NCI-H510A treated with DMSO at 0.1 percent for 48 hours (cell line): ENCODE data around the gene PTPRF.

ENCODE experiments used
- DNase-seq: peaks from one replicate; lab custom pipeline; 2025; lab: John Stamatoyannopoulos, UW

The PTPRF gene

DNA sequence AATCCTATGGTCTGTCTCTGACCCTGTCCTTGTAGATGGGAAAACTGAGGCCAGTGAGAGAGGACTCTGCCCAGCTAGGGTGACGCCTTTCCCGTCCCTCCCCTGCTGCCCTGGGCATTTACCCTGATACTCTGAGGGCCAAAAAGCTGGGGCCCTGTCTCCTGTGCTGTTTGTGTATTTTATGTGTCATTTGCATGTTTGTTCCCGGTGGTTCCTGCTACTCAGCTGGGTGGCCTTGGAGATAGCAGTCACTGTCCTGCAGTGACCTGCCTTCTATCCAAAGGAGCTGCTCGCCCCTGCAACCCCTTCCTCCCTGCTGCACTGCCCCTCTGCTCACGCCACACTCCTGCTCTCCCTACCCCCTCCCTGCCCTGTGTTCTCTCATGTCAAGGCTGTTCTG is 78.1 kb downstream of the PTPRF start:
- DNase-seq = no peak

DNA sequence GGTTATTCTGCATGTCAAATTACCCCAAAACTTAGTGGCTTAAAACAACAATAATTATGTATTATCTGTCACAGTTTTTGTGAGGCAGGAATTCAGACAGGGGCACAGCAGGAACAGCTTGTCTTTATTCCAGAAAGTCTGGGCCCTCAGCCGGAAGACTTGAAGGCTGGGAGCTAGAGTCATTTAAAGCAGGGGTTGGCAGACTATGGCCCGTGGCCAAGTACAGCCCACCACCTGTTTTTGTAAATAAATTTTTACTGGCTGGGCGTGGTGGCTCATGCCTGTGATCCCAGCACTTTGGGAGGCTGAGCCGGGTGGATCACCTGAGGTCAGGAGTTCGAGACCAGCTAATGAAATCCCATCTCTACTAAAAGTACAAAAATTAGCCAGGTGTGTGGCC is 79.7 kb downstream of the PTPRF start:
- no peak for DNase-seq

DNA sequence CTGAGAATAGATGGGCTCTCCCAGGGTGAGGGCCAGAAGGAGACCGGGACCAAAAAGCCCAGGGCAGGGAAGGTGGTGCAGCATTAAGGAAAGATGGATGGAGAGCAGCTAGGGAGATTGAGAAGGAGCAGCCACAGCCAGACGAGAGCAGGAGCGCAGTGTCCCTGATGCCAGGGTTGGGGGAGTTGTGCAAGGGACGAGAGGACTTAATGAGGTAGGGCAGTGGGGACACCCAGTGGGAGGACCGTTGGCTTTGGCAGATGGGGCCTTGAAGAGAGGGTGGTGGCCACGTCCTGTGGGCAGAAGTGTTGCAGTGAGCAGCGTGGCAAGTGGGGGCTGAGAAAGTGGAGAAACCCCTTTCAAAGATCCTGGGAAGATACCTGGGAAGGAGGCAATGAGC is 81.3 kb downstream of the PTPRF start:
- no peak for DNase-seq

DNA sequence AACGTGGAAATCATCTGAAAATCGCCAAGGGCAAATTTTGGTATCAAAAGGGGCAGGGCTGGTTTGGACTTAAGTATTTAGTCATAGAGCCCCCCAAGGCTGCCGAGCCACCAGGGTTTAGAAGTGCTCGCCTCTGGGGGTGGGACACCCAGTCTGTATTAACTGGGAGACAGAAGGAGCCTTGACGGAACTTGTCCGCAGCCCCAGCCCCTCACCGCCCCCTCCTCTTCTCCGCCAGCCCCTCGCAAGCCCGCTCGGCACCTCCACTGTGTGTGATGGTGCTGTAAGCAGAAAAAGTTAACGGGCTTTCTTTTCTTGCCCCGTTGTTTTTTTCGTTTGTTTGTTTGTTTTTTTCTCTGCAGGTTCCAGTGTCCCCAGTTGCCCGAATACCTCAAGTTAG is 81.7 kb downstream of the PTPRF start:
- DNase-seq = no peak

DNA sequence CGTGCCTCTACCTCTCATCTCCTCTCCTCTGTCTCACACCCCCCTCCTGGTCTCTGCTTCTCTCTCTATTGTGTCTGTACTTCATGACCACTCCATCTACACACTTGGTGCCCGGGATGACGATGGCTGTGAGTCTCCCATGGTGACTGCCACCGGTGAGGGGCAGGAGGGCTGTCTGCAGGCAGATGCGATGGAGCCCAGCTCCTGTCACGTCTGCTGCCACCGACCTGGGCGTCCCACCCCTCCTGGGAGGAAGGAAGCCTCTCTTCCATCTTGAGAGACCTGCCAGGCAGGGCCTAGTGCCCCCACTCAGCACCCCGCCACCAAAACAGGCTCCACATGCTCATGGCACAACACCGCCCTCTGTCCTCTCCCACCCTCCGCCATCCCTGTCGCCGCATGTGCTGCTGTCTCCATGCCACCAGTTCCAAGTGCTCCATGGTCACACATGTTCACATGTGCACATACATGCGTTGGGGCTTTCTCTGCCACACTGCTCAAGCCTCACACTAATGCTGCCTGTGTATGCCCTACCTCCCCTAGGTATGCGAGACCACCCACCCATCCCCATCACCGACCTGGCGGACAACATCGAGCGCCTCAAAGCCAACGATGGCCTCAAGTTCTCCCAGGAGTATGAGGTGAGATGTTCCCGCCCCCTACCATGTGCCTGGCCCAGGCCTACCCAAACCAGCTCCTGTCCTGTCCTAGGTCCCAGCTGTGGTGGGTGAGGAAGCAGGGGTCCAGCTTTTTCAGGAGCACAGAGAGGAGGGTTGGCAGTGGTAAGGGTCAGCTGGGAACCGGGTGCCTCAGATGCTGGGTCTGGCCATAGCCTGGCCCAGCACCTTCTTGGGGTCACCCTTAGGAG is 82.6 kb downstream of the PTPRF start:
- no peak for DNase-seq

- DNase-seq = no peak
Measured at GRCh38 chr1:43614211-43614610, 83.5 kb downstream of the PTPRF start.

GRCh38 chr1:43614891-43615290 is 84.2 kb downstream of the PTPRF start:
- no peak for DNase-seq

DNA sequence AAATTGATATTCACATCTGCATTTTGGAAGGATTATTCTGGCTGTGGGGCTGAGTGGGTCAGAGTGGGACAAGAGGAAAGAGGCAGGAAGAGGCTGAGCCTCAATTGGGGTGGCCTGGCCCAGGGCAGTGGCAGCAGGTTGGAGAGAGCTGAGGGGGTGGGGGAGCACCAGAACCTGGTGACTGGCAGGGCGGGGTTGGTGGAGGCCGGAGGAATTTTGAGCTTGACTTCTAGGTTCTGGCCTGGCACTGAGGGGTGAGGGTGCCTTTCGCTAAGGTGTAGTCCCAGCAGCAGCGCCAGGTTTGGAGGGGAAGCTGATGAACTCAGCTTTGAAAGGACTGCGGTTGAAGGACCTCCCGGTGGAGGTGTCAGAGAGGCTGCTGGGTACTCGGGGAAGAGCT is 85.7 kb downstream of the PTPRF start:
- DNase-seq = no peak

- DNase-seq = no peak
Measured at GRCh38 chr1:43617011-43617410, 86.3 kb downstream of the PTPRF start.

DNA sequence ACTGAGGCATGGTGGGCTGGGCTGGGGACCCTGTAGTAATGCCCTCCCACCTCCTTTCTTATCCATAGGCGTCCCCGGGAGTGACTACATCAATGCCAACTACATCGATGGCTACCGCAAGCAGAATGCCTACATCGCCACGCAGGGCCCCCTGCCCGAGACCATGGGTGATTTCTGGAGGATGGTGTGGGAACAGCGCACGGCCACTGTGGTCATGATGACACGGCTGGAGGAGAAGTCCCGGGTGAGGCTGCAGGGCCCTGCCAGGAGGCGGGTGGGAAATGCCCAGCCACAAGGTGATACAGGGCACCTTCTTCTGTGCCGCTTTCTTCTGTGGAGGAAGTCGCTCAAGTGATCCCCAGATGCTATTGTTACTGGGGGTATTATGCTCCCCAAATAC is 87.0 kb downstream of the PTPRF start:
- DNase-seq = no peak

DNA sequence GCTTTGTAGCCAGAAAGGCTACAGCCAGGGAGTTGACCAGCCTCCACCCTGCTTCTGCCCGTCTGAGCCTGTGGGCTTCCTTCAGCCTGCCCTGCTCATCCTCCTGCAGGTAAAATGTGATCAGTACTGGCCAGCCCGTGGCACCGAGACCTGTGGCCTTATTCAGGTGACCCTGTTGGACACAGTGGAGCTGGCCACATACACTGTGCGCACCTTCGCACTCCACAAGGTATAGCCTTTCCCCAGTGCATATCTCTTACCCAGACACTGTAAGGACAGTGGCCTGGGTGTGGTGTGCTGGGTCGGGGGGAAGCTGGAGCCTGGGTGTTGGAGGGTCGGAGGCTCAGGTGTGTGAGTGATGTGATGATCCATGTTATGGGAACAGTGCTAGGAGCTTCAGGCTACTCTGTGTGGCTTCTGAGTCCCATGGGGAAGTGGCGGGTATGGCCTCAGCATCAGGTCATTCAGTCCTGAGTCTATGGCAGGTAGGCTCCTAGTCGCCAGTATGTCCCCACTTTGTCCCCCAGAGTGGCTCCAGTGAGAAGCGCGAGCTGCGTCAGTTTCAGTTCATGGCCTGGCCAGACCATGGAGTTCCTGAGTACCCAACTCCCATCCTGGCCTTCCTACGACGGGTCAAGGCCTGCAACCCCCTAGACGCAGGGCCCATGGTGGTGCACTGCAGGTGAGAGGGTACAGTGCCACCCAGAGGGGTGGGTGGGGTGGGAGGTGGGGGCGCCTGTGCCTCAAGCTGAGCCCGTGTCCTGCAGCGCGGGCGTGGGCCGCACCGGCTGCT is 88.0 kb downstream of the PTPRF start:
- DNase-seq = no peak

- no peak for DNase-seq
Measured at GRCh38 chr1:43619314-43619790, 88.7 kb downstream of the PTPRF start.

DNA sequence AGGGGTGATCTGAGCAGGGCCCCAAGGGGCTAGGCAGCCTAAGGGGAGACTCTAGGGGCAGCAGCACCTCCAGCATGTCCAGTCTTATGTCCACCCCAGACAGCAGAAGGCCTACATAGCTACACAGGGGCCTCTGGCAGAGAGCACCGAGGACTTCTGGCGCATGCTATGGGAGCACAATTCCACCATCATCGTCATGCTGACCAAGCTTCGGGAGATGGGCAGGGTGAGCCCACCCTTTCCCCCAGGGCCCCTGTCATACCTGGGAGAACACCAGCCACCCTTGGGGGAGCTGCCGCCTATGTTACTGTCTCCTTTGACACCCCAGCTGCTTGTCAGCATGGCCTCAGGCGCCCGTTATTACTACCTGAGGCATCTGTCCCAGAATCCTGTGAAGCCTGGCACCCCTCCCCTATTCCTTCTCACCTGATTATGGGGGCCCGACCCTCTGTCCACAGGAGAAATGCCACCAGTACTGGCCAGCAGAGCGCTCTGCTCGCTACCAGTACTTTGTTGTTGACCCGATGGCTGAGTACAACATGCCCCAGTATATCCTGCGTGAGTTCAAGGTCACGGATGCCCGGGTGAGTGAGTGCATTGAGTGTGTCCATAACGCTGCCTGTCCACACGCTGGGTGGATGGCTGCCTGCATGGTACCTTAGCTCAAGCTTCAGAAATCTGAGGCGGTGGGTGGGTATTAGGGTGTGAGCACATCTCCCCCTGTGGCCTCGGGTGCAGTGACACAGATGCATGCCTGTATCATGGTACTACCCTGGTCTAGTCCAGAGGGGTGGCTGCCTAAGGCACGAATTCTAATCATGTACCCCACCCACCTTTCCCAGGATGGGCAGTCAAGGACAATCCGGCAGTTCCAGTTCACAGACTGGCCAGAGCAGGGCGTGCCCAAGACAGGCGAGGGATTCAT is 89.6 kb downstream of the PTPRF start:
- DNase-seq = no peak

DNA sequence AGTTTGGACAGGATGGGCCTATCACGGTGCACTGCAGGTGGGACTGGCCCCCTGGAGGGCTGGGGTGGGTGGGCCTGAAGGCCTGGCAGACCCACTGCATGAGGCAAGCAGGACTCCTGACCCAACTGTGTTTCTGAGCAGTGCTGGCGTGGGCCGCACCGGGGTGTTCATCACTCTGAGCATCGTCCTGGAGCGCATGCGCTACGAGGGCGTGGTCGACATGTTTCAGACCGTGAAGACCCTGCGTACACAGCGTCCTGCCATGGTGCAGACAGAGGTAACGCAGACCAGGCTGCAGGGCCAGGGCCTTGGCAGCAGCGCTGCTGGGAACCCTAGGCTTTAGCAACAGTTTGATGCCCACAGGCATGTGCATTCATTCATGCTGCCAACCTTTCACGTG is 90.3 kb downstream of the PTPRF start:
- no peak for DNase-seq

DNA sequence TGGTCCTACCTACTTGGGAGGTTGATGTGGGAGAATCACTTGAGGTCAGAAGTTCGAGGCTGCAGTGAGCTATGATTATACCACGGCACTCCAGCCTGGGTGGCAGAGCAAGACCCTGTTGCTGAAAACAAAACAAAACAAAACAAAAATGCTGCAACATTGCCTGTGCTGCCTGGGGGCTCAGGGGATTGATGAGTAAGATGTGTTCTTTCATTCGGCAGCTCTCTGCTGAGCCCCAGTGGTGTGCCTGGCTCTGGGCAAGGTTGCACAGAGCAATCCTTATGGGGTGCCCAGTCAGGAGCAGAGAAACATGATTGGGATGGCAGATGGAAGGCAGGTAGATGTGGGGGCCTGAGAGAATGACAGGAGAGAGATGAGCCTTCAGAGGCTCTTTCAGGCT is 90.7 kb downstream of the PTPRF start:
- DNase-seq = no peak

DNA sequence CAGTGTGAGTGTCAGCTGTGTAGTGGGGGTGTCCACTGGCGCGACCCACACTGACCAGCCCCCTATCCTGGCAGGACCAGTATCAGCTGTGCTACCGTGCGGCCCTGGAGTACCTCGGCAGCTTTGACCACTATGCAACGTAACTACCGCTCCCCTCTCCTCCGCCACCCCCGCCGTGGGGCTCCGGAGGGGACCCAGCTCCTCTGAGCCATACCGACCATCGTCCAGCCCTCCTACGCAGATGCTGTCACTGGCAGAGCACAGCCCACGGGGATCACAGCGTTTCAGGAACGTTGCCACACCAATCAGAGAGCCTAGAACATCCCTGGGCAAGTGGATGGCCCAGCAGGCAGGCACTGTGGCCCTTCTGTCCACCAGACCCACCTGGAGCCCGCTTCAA is 91.2 kb downstream of the PTPRF start:
- DNase-seq = no peak

DNA sequence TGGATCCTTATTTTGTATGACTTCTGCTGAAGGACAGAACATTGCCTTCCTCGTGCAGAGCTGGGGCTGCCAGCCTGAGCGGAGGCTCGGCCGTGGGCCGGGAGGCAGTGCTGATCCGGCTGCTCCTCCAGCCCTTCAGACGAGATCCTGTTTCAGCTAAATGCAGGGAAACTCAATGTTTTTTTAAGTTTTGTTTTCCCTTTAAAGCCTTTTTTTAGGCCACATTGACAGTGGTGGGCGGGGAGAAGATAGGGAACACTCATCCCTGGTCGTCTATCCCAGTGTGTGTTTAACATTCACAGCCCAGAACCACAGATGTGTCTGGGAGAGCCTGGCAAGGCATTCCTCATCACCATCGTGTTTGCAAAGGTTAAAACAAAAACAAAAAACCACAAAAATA is 91.8 kb downstream of the PTPRF start:
- DNase-seq = no peak

GRCh38 chr1:43622901-43623780 is 92.5 kb downstream of the PTPRF start:
- no peak for DNase-seq

DNA sequence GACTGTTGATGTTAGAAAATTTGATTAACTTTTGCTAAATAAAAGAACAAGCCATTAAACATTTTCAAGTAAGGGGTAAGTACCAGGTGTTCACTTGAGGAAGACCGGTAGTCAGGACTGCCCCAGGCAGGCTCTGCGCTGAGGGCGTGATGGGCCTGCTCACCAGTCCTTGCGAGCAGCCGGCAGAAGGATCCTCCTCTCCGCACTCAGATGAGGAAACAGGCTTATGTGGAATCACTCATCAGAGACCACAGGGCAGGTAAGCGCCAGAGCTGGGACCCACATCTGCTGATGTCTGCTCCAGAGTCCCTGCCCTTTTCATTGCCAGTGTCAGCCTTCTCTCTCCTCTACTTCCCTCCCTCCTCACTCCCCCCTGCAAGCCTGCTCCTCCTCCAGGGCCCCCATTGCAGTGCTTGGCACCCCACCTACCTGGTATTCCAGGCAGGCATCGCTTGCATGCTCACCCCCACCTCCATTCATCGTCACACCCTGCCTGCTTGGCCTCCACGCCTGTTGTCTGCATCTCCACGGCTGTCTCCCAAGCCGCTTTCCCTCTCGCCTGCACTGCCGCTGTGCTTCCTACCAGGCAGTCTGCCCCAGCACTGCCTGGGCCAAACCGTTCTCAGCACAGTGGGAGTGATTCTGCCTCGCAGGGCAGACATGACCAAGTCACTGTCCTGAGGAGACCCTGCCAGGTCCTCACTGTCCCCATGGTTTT is 94.5 kb downstream of the PTPRF start:
- DNase-seq = no peak

- DNase-seq = peak; percentile 99
Measured at GRCh38 chr1:43632135-43632670, 101.5 kb downstream of the PTPRF start.
